GM18517 (cell line): ENCODE data around the gene ITGA4.
"Not testable (repeated sequence)": the region's sequence is repeated elsewhere in the genome, so short reads cannot be mapped to it uniquely, and the experiment has no call there.

ENCODE experiments used
- ATAC-seq: cut with Tn5 transposase; IDR thresholded peaks from one replicate; pipeline ENCODE4 v1.9.1; 2021; ENCODE audit warnings: mild to moderate bottlenecking, moderate library complexity; ENCODE audit not compliant: unreplicated experiment

Gene ITGA4

DNA sequence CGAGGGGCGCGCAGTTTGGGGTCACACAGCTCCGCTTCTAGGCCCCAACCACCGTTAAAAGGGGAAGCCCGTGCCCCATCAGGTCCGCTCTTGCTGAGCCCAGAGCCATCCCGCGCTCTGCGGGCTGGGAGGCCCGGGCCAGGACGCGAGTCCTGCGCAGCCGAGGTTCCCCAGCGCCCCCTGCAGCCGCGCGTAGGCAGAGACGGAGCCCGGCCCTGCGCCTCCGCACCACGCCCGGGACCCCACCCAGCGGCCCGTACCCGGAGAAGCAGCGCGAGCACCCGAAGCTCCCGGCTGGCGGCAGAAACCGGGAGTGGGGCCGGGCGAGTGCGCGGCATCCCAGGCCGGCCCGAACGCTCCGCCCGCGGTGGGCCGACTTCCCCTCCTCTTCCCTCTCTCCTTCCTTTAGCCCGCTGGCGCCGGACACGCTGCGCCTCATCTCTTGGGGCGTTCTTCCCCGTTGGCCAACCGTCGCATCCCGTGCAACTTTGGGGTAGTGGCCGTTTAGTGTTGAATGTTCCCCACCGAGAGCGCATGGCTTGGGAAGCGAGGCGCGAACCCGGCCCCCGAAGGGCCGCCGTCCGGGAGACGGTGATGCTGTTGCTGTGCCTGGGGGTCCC lies at the start of gene ITGA4:
TSS of gene ITGA4 (plus strand) at position 266 of the 620 bp plus-strand sequence. CDS start at position 535, 269 bp downstream.
- ATAC-seq, result peak; percentile 63

- no peak for ATAC-seq
Measured at GRCh38 chr2:181408861-181409260, 48.3 kb upstream of the ITGA4 start.

GRCh38 chr2:181411105-181411849 lies 45.9 kb upstream of the ITGA4 start:
- ATAC-seq, result peak; percentile 99

DNA sequence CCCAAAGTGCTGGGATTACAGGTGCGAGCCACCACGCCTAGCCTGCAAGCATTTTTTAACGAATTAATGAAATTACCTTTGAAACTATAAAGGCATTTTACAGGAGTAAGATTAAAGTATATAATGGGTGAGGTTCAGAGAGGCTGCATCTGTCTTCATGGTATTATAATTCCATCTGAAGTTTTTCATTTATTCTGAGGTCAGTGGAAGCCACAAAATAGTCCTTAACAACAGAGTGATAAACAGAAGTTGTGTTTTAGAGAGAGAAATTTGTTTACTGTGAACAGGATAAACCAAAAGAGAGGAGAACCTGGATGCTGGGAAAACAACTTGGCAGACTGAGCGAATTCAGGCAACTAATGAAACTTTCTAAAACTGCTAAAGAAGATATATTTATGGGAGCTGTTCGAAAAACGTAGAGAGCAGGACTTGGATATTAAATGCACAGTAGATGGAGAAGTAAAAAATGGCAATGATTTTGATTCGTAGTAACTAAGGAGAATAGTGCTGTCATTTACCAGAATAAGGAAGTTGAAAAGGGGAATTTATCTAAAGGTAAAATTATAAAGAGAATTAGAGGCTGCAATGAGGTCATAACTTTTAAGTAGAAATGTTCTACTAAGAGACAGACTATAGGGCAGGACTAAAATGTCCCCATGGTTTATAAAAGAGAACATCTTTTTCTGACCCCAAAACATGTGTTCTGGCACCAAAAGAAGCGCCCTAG lies 37.9 kb upstream of the ITGA4 start:
- no peak for ATAC-seq

- ATAC-seq, result no peak
Measured at GRCh38 chr2:181420259-181421130, 36.7 kb upstream of the ITGA4 start.

DNA sequence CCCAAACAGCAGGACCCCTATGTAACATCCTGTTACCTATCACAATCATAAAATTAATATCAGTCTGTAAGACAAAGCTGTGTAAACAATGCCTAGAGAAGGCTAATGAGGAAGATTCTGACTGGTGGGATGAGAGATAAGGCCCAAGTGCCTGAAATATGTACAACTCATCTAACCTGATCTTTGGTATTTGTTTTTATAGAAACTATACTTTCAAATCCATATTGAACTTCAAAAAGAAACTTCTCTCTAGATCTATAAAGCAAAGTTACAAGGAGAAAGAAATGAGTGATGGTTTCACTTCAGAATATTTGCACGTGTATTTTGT lies 36.1 kb upstream of the ITGA4 start:
- ATAC-seq, result no peak

- no peak for ATAC-seq
Measured at GRCh38 chr2:181421464-181421863, 35.7 kb upstream of the ITGA4 start.

- no peak for ATAC-seq
Measured at GRCh38 chr2:181426672-181427071, 30.5 kb upstream of the ITGA4 start.

GRCh38 chr2:181430406-181431118 lies 26.6 kb upstream of the ITGA4 start:
- ATAC-seq, result no peak

DNA sequence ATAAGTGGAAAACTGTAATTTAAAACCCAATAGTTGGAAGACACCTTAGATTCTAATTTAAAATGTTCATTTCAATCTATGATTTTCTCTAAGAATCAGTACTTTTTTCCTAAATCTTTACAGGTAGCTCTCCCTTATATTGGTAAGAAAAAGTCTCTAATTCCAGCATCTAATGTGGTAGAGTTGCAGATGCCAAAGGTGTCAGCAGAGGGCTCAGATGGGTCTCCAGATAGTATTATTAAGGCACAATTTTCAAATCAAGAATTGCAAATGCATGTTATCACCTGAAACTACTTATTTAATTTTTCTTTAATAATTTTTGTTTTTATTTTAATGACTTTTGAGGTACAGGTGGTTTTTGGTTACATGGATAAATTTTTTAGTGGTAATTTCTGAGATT lies 25.5 kb upstream of the ITGA4 start:
- ATAC-seq, result no peak

DNA sequence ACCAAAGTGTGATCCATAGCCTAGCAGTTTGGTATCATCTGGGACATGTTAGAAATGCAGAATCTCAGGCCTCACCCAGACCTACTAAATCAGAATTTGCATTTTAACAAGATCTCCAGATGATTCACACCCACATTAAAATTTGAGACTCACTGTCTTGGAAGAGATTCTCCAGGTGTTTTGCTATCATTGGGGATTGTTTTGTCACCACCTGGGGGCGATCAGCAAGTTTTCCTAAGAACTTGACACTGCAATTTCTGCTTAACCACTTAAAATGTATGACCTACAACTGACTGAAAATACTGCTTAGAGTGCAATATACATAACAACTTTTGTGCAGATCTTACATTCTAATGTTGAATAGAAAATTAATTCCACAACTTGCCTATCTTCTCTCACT lies 18.9 kb upstream of the ITGA4 start:
- ATAC-seq, result no peak

DNA sequence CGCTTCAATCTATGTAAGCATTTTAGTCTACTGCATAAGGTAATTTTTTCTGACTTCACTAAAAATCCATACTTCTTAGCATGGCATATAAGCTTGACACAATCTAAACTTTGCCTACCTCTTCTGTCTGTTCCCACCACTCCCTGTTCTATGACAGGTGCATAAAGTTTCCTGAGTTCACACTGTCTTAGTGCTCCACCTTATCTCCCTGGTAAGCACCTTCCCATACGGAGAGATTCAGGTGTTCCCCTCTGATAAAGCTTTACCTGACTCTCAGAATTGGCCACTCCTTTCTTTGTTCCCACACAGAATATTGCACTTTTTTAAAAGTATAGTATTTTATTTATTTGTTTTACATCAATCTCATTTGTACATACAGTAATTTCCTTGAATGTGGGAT lies 16.8 kb upstream of the ITGA4 start:
- ATAC-seq, result no peak

DNA sequence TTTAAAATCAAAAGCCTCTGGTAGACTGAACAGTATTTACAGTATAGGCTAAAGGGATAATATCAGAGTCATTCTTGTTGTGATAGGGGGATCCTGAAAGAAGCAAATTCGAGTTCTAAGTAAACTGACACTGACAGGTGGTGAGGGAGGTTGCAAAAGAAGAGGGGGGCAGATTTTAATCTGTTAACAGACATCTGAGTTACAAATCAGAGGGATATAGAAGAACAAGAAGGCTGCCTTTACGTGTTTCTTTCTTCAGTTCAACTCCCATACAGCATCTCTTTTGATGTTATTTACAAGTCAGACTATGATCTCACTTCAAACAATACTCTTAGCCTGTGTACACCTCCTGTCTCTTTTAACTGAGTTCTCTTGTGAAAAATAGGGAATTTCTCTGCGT lies 16.3 kb upstream of the ITGA4 start:
- ATAC-seq, result no peak

- ATAC-seq, result no peak
Measured at GRCh38 chr2:181441670-181442069, 15.5 kb upstream of the ITGA4 start.

DNA sequence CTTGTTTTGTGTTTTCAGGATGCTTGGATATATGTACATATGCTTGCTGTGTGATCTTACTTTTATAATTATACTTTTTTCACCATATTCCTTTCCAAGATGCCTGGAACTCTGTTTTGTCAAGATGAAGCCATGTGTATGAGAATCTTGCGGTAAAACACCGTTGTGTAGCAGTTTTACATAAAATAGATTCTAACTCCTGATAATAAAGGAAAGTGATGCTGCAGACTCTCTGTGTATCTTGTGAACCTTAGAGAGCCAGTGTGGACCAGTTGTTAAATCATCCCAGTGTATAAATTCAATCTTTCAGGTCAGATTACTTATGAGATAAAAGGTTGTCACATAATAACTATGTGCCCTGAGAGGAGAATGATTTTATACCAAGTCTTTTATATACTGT lies 12.5 kb upstream of the ITGA4 start:
- no peak for ATAC-seq

DNA sequence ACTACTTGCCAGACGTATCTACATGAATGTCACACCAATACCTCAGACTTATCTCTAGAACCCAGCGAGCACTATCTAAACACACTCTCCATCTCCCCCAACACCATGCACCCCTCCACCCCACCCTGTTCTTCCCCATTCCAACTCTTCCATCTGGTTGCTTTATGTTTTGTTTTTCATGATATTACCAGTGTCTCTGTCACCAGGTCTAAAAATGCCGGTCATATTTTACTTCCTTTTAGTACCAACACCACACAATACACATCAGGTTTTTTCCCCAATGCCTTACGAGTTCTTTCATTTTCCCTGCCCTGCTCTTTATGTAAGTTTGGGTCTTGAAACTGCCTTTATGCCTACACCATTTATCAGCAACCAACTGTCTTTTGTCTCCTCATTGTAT lies 10.2 kb upstream of the ITGA4 start:
- no peak for ATAC-seq

DNA sequence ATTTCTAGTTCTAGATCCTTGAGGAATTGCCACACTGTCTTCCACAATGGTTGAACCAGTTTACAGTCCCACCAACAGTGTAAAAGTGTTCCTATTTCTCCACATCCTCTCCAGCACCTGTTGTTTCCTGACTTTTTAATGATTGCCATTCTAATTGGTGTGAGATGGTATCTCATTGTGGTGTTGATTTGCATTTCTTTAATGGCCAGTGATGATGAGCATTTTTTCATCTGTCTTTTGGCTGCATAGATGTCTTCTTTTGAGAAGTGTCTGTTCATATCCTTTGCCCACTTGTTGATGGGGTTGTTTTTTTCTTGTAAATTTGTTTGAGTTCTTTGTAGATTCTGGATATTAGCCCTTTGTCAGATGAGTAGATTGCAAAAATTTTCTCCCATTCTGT lies 7.9 kb upstream of the ITGA4 start:
- ATAC-seq, result not testable (repeated sequence)

GRCh38 chr2:181454686-181455450 lies 2.3 kb upstream of the ITGA4 start:
- ATAC-seq, result no peak

- ATAC-seq, result peak; percentile 70
Measured at GRCh38 chr2:181456660-181457120, 496 bp upstream of the ITGA4 start.
